Immature natural killer cell (primary cell): ENCODE measurements around the gene PXDC1. TPM values are rescaled to one million over a fixed set of nuclear protein-coding genes. Genes with fewer than 3 reads are reported as not detected.
"Not testable (repeated sequence)": the region's sequence is repeated elsewhere in the genome, so short reads cannot be mapped to it uniquely, and the experiment has no call there.

Experiments used
- DNase-seq, 3 donors: peaks; one replicate each; pipeline ENCODE4 v3.0.0; 2022; ENCODE audit warnings: mixed read lengths in 1 of 3
- H3K27ac Mint-ChIP-seq, 6 donors: one replicate each; pipeline ENCODE4 v1.8.0; 2020; ENCODE audit warnings: mixed read lengths in 6 of 6, mild to moderate bottlenecking in 5 of 6, inconsistent platforms in 4 of 6, moderate library complexity in 3 of 6
- H3K27me3 Mint-ChIP-seq, 3 donors: one replicate each; pipeline ENCODE4 v1.8.0; 2020 to 2021; ENCODE audit warnings: low read depth in 3 of 3, mild to moderate bottlenecking in 3 of 3, mixed read lengths in 3 of 3, moderate library complexity in 3 of 3, inconsistent platforms in 1 of 3
- H3K36me3 Mint-ChIP-seq, 3 donors: one replicate each; pipeline ENCODE4 v1.8.0; 2020; ENCODE audit warnings: mixed read lengths in 3 of 3, inconsistent platforms in 2 of 3, mild to moderate bottlenecking in 2 of 3
- H3K4me1 Mint-ChIP-seq, 2 donors: one replicate each; pipeline ENCODE4 v1.8.0; 2020; ENCODE audit warnings: inconsistent platforms in 2 of 2, mild to moderate bottlenecking in 2 of 2, mixed read lengths in 2 of 2, moderate library complexity in 1 of 2
- H3K4me3 Mint-ChIP-seq, 5 donors: one replicate each; pipeline ENCODE4 v1.8.0; 2020; ENCODE audit warnings: mild to moderate bottlenecking in 5 of 5, mixed read lengths in 5 of 5, inconsistent platforms in 3 of 5, moderate library complexity in 3 of 5
- H3K9me3 Mint-ChIP-seq, 6 donors: one replicate each; pipeline ENCODE4 v1.8.0; 2020; ENCODE audit warnings: mild to moderate bottlenecking in 6 of 6, mixed read lengths in 6 of 6, inconsistent platforms in 4 of 6, moderate library complexity in 3 of 6
- polyA plus RNA-seq, 3 donors: library from polyadenylated mRNA; unstranded; fragments of 300-500 nt; fragmentation: Illumina TruSeq; gene quantifications; one replicate each; pipeline ENCODE4 v1.2.3, GENCODE V29; 2021

Gene PXDC1
- polyA plus RNA-seq, 3 donors from 2014 or later: not detected

DNA sequence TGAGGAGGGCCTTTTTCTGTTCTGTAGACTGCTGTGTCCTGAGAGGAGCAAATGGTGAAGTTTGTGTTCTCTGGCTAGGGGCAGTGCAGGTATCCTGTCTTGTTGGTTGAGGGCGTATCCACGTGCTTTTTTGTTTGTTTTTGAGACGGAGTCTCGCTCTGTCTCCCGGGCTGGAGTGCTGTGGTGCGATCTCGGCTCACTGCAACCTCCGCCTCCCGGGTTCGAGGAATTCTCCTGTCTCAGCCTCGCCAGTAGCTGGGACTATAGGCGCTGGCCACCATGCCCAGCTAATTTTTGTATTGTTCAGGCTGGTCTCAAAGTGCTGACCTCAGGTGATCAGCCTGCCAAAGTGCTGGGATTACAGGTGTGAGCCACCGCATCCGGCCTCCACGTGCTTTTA, 10.8 kb upstream of the PXDC1 start:
- Mint-ChIP-seq H3K4me1 (no peaks in the 10 kb centered on the region), H3K4me3 (no peak overlapping the region), H3K9me3 (no peaks in the 10 kb centered on the region), H3K36me3 (no peaks in the 10 kb centered on the region), H3K27me3 (peaks cover 0 to 2% (median 2%) of the 10 kb centered on the region in 3 donors), H3K27ac (no peak overlapping the region)
- no peak for DNase-seq

DNA sequence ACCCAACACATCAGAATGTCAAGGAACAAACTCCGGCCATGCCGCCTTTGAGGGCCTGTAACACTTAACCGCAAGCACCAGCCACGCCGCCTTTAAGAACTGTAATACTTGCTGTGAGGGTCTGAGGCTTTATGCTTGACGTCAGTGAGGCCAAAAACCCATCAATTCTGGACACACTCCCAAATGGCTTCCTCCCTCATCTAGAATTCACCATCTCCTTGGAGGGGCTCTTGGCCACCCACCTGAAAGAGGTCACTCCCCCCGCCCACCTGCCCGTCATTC, 10.4 kb upstream of the PXDC1 start:
- peaks cover 0 to 2% (median 0%) of the 10 kb centered on the region in 3 donors for H3K27me3 Mint-ChIP-seq
- H3K27ac Mint-ChIP-seq: no peak overlapping the region
- DNase-seq: no peak
- H3K9me3 Mint-ChIP-seq: no peaks in the 10 kb centered on the region
- no peaks in the 10 kb centered on the region for H3K4me1 Mint-ChIP-seq
- no peaks in the 10 kb centered on the region for H3K36me3 Mint-ChIP-seq
- H3K4me3 Mint-ChIP-seq: no peak overlapping the region

DNA sequence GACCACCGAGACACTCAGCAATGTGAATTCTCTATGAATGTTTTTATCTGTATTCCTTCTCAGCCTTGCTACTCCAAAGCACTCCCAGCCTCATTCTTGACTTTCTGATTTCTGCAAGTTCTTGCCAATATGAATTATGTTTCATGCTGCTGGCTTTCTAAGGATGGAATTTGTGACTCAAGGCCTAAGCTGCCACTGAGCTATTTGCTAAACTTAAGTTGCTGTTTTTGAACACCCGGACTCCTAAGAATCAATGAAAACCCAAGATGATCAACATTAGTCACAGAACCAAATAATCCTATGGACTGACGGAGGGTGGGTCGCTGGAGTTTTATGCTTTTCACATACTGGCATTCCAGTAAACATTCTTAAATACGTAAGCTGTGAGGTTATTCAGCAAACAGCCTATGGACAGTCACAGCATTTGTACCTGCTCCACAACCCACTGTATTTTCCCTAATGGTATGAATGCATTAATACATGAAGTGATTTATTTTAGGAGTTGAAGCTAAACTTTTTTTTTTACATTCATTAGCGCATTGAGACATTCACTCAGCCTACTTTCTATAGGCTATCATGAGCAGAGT, 8.2 kb upstream of the PXDC1 start:
- no peak for DNase-seq
- no peaks in the 10 kb centered on the region for H3K36me3 Mint-ChIP-seq
- peaks cover 2% of the 10 kb centered on the region in 3 donors for H3K27me3 Mint-ChIP-seq
- H3K4me1 Mint-ChIP-seq: no peaks in the 10 kb centered on the region
- no peaks in the 10 kb centered on the region for H3K9me3 Mint-ChIP-seq
- H3K4me3 Mint-ChIP-seq: no peak overlapping the region
- no peak overlapping the region for H3K27ac Mint-ChIP-seq

DNA sequence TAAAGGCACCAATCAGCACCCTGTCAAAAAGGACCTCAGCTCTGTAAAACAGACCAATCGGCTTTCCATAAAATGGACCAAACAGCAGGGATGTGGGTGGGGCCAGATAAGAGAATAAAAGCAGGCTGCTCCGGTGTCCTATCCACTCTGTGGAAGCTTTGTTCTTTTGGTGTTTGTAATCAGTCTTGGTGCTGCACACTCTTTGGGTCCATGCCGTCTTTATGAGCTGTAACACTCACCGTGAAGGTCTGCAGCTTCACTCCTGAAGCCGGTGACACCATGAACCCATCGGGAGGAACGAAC, 7.3 kb upstream of the PXDC1 start:
- no peaks in the 10 kb centered on the region for H3K9me3 Mint-ChIP-seq
- H3K27me3 Mint-ChIP-seq: peaks cover 2 to 5% (median 2%) of the 10 kb centered on the region in 3 donors
- no peaks in the 10 kb centered on the region for H3K4me1 Mint-ChIP-seq
- DNase-seq: no peak
- H3K27ac Mint-ChIP-seq: no peak overlapping the region
- no peak overlapping the region for H3K4me3 Mint-ChIP-seq
- no peaks in the 10 kb centered on the region for H3K36me3 Mint-ChIP-seq

DNA sequence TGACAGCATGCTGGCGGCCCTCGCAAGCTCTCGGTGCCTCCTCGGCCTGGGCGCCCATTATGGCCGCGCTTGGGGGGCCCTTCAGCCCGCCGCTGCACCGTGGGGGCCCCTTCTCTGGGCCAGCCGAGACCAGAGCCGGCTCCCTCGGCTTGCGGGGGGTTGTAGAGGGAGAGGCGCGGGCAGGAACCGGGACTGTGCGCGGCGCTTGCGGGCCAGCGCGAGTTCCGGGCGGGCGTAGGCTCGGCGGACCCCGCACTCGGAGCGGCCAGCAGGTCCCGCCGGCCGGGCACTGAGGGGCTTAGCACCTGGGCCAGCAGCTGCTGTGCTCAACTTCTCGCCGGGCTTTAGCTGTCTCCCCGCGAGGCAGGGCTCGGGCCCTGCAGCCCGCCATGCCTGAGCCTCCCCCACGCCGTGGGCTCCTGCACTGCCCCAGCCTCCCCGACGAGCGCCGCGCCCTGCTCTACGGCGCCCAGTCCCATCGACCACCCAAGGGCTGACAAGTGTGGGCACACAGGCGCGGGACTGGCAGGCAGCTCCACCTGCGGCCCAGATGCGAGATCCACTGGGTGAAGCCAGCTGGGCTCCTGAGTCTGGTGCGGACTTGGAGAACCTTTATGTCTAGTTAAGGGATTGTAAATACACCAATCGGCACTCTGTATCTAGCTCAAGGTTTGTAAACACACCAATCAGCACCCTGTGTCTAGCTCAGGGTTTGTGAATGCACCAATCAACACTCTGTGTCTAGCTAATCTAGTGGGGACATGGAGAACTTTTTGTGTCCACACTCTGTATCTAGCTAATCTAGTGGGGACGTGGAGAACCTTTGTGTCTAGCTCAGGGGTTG, 6.7 kb upstream of the PXDC1 start:
- H3K27me3 Mint-ChIP-seq, H3K36me3 Mint-ChIP-seq, H3K9me3 Mint-ChIP-seq, H3K4me1 Mint-ChIP-seq, H3K4me3 Mint-ChIP-seq, DNase-seq, H3K27ac Mint-ChIP-seq: not testable (repeated sequence)

DNA sequence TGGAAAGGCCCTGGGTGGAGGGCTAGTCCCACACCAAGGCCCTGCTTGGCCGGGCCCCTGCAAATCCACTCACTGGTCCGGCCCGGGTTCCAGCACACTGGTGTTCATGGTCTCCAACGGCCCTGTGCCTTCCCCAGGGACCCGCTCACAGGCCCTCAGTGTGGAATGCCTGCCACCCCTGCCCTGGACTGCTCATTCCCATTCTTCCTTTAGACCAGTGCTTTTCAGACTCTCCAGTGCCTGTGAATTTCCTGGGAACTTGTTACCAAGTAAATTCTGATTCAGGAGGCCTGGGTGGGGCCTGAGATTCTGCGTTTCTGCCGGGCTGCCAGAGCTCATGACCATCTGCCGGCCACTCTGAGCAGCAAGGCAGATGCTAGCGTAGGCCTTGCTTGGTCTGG, 5.7 kb upstream of the PXDC1 start:
- Mint-ChIP-seq H3K4me3 (no peak overlapping the region), H3K9me3 (no peaks in the 10 kb centered on the region), H3K4me1 (peaks cover 7% of the 10 kb centered on the region in 2 donors)

DNA sequence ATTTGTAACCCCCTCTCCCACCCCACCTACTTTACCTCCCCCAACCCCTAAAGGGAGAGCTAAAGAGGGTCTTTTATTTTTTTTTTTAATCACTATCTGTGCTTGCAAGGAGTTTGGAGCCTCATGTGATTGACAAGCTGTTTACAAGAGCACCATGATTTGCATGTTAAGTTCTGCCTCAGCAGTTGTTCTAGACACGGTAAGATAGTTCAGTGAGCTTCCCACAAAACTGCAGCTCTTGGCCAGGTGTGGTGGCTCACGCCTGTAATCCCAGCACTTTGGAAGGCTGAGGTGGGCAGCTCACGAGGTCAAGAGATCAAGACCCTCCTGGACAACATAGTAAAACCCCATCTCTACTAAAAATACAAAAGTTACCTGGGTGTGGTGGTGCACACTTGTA, 5.0 kb upstream of the PXDC1 start:
- H3K27me3 Mint-ChIP-seq: peaks cover 5 to 10% (median 6%) of the 10 kb centered on the region in 3 donors
- no peak overlapping the region for H3K4me3 Mint-ChIP-seq
- peaks cover 7% of the 10 kb centered on the region in 2 donors for H3K4me1 Mint-ChIP-seq
- H3K9me3 Mint-ChIP-seq: no peaks in the 10 kb centered on the region
- no peak for DNase-seq
- no peaks in the 10 kb centered on the region for H3K36me3 Mint-ChIP-seq
- H3K27ac Mint-ChIP-seq: no peak overlapping the region

More for the DNA sequence above, 5.7 kb upstream of the PXDC1 start:
- no peak for DNase-seq
- Mint-ChIP-seq H3K36me3 (no peaks in the 10 kb centered on the region), H3K27ac (no peak overlapping the region), H3K27me3 (peaks cover 5 to 10% (median 8%) of the 10 kb centered on the region in 3 donors)

DNA sequence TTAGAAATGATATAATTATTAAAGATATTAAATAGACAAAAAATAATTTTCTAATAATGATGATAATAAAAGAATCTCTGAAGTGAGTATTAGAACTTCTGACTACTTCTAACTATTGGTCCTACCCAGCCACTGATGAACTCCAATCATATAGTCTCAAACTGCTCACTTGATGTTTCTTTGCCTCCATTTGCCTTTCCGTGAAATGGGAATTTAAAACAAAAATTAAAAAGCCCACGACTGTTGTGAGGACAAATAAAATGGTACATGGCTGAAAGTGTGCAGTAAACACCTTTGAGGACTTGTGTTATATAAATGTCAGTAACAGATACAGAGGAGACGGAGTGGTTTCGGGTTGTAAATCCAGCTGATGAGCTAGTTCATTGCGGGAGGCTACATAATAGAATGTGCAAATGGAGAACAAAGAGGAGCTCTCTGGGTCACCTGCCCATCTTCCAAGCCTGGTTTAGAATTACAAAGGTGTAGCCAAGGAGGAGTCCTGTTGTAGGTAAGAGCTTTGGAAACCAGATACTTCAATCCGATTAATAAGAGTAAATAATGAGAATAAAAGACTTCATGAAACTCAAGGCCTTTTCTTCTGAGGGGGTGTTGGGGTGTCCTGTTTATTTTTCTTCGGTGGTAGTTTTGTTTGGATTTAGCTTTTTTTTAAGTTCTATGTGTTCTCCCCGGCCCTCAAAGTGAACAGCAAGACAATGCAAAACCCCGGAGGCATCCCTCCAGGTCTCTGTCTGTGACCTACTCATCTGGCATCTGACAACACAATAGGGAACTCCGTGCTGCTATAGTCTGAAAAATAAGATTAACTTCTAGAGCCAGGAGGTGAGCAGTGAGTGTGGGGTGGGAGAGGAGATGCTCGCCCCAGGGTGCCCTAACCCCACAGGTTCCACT, 4.4 kb upstream of the PXDC1 start:
- H3K9me3 Mint-ChIP-seq: no peaks in the 10 kb centered on the region
- peaks cover 7% of the 10 kb centered on the region in 2 donors for H3K4me1 Mint-ChIP-seq
- DNase-seq: no peak
- no peaks in the 10 kb centered on the region for H3K36me3 Mint-ChIP-seq
- peaks cover 6 to 10% (median 7%) of the 10 kb centered on the region in 3 donors for H3K27me3 Mint-ChIP-seq
- H3K27ac Mint-ChIP-seq: no peak overlapping the region
- no peak overlapping the region for H3K4me3 Mint-ChIP-seq

DNA sequence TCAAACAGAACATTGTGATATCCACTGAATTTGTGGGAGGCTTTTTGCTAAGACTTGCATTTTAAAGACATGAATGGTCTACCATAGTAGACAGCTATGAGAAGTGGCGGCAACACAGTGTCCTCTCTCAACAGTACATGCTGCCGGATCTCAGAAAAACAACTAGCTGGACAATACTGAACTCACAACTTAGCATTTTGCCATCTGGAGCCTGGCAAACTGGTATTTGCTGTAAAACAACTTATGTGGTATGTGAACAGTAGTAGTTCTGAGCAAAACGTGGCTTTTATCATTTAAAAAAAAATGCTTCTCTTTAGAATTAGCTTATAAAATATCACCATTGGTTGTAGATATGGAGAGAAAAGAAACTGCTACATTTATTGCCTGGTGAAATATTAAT, 3.3 kb upstream of the PXDC1 start:
- H3K9me3 Mint-ChIP-seq: no peaks in the 10 kb centered on the region
- H3K4me1 Mint-ChIP-seq: peaks cover 7% of the 10 kb centered on the region in 2 donors
- no peak for DNase-seq
- H3K36me3 Mint-ChIP-seq: no peaks in the 10 kb centered on the region
- H3K27me3 Mint-ChIP-seq: peaks cover 9 to 11% (median 10%) of the 10 kb centered on the region in 3 donors
- H3K4me3 Mint-ChIP-seq: no peak overlapping the region
- no peak overlapping the region for H3K27ac Mint-ChIP-seq

DNA sequence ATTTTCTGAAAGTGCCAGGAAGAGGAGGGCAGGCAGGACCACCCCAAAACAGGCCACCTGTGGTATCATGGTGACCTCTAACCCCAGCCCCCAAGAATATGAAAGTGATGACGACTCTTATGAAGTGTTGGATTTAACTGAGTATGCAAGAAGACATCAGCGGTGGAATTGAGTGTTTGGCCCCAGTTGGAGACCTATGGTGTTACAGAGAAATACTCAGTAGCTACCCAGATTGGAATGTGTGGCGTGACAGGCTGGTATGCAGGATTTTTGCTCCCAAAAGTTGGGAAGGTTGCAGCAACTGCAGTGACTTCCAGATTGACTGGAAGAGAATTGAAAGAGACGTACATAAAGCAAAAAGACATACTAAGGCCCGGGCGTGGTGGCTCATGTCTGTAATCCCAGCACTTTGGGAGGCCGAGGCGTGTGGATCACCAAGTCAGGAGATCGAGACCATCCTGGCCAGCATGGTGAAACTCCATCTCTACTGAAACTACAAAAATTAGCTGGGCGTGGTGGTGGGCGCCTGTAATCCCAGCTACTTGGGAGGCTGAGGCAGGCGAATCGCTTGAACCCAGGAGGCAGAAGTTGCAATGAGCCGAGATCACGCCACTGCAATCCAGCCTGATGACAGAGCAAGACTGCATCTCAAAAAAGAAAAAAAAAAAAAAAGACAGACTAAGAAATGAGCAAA, 2.7 kb upstream of the PXDC1 start:
- not testable (repeated sequence) for H3K36me3 Mint-ChIP-seq, H3K27ac Mint-ChIP-seq, H3K4me1 Mint-ChIP-seq, DNase-seq, H3K9me3 Mint-ChIP-seq
- H3K4me3 Mint-ChIP-seq: peak overlapping the region in 1 of 5 donors; percentile 20
- peaks cover 9 to 15% (median 14%) of the 10 kb centered on the region in 3 donors for H3K27me3 Mint-ChIP-seq

DNA sequence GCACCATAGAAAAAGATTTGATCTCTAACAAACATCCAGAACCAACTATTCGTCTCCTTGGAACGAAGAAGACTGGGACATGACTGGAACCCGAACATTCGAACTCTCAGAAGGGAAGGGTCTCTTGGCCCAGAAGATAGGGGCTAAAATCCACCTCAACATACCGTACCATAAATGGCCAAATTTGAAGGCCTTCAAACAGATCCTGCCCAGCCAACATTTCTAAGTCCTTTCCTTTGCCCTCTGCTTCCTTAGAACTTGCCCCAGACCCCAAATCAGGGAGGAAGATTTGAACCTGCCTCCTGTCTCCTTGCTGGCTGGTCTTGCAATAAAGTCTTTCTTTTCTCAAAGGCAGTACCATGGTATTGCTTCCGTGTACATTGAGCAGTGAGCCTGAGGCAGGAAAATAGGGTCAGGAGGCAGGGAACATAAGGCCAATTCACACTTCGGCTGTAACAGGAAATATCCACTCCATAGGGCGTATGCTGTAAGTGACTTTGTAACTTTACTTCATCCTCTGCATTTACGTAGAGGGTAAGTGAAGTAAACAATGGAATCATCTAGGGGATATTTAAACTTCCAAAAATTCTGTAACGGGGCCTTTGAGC, 1.8 kb upstream of the PXDC1 start:
- peaks cover 7% of the 10 kb centered on the region in 2 donors for H3K4me1 Mint-ChIP-seq
- no peaks in the 10 kb centered on the region for H3K36me3 Mint-ChIP-seq
- H3K9me3 Mint-ChIP-seq: no peaks in the 10 kb centered on the region
- peak overlapping the region; percentile 35 to 82 (median 65) for H3K4me3 Mint-ChIP-seq
- H3K27ac Mint-ChIP-seq: no peak overlapping the region
- DNase-seq: no peak
- peaks cover 9 to 17% (median 15%) of the 10 kb centered on the region in 3 donors for H3K27me3 Mint-ChIP-seq

DNA sequence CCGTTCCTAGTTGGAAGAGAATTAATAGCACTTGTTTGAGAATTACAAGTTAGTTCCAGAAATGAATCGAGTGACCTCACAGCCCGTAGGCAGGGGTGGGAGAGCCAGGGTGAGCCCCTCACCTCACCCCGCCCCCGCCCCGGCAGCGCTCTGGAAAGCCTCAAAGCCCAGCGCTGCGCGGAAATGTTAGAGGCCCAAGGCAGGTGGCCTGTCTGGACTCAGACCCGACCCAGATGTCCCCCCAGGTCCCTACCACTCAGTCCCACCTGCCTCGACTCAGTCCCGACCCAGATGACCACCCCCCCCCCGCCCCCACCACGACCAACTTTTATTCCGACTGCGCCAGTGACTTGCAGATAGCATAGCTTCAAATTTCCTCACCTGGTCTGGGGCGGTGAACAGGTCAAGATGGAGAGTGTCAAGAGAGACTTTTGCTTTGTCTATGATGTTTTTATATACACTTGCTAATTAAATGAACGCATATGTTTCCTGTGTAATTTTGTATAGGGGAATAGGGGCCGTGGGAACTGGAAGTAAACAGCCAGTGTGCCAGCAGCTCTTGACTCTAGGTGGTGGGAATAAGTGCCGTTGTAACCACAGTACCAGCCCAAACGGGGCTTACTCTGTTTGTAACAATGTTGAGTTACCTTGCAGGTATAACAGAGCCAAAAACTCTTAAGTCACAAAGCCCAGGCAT, 1.2 kb upstream of the PXDC1 start:
- Mint-ChIP-seq H3K27ac (no peak overlapping the region), H3K9me3 (no peaks in the 10 kb centered on the region)

More for the DNA sequence above, 1.2 kb upstream of the PXDC1 start:
- H3K4me1 Mint-ChIP-seq: peaks cover 7% of the 10 kb centered on the region in 2 donors
- H3K36me3 Mint-ChIP-seq: no peaks in the 10 kb centered on the region
- DNase-seq: no peak
- peak overlapping the region; percentile 35 to 82 (median 65) for H3K4me3 Mint-ChIP-seq
- H3K27me3 Mint-ChIP-seq: peaks cover 9 to 22% (median 15%) of the 10 kb centered on the region in 3 donors
